Measurements from ENCODE around the gene GDI2.

DNA sequence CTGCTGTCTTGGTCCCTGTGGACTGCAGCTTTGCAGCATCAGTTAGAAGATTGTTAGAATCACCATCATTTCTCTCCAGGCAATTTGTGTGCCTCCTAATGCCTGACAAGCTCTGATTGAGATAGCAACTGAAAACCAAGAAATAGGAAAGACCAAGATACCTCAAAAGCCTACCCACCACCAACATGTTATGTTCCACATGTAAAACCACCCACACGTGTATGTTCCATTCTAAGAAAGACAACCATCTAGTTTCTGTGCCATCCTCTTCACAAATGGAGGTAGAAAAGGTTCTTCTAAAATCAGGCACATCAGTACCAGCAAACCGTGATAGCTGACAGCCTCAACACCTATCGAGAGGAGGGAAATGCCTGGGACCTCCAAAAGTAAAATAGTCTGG is 81.7 kb downstream of the GDI2 start:
- no peak for TF ChIP-seq POLR2AphosphoS5 (IDR thresholded peaks at IDR 0.05; ENCODE audit: insufficient read depth in 1 of 2, low read depth in 1 of 2)
- TF ChIP-seq POLR2A (IDR thresholded peaks at IDR 0.05), result no peak
